Stimulated activated CD4-positive, alpha-beta T cell treated with anti-CD3 and anti-CD28 coated beads, Interleukin-1b, Interleukin-23, amount 100 ng/mL, for 48 hours (primary cell): Measurements from ENCODE around the gene MAN1B1.
"Not testable (repeated sequence)": the region's sequence is repeated elsewhere in the genome, so short reads cannot be mapped to it uniquely, and the experiment has no call there.

Experiments
- DNase-seq: peaks from one replicate; pipeline ENCODE4 v3.0.0-alpha.2; 2020

MAN1B1 gene

DNA sequence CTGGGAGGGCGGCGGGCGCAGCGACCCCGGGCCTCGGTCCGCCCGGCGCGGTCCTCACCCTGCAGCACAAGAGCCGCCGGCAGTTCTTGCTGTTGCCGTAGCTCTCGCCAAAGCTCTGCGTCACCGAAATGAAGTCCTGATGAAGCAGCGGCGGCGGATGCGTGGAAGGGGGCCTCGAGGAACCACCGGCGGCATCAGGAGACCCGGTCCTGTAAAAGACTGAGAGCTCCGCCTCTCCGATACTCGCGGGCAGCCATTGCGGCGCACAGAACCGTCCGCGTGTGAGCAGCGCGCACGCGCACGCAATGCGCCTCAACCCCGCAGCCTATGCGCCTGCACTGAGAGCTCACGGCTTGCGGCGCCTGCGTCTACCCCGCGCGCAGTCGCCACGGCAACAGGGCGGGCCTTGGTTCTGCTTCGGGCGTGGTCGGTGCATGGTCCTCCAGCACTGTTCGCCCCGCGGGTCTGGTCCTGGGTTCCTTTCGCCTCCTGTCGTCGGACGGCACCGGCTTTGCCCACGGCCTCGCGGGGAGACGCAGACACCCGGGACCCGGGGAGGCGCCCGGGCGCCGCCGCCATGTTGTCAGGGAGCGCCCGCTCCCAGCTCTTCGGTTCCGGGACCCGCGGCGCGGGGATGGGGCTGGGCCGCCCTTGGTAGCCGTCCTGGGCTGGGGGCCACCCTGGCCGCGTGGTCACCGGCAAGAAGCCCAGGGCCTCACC lies 42.8 kb downstream of the MAN1B1 start:
- peak; percentile 91 for DNase-seq

DNA sequence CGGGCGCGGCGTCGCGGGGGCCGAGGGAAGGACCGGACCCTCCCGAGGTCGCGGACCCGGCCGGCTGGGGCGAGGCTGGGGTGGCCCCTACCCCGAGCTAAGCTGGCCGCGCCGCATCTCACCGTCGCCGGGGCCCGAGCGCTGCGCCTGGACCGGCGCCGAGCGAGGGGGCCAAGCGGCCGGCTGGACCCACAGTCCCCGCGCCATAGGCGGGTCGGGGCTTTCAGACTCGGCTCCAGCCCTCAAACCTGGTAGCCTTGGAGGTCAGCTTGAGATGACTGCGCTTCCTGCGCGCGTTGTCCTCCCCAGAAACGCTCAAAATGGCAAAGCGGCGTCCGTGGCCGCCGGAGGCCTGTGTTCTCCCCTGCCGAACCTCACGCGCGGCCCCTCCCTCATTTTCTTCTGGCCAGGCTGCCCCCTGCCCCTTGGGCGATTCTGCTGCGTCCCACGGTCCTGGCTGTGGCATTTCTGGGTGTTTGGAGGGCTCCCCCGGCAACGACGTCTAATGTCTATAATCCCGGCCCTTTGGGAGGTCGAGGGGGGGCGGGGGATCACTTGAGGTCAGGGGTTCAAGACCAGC lies 43.5 kb downstream of the MAN1B1 start:
- DNase-seq = no peak

DNA sequence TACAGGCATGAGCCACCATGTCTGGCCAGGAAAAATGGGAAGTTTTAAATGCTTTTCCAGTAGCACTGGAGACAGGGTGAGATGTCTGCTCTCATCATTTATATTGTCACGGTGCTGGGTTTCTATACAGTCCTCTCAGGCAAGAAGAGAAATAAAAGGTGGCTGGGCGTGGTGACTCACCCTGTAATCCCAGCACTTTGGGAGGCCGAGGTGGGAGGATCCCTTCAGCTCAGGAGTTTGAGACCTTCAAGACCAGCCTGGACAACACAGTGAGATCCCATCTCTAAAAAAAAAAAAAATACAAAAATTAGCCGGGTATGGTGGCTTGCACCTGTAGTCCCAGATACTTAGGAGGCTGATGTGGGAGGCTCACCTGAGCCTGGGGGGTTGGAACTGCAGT lies 47.4 kb downstream of the MAN1B1 start:
- DNase-seq = no peak

DNA sequence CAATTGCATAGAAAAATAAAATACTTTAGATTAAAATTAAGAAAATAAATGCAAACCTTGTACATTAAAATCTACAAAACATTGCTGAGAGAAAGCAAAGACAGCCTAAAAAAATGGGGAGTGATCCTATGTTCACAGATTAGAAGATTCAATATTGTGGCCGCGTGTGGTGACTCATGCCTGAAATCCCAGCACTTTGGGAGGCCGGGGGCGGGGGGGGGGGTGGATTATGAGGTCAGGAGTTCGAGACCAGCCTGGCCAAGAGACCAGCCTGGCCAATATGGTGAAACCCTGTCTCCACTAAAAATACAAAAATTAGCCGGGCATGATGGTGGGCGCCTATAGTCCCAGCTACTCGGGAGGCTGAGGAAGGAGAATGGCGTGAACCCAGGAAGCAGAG lies 48.4 kb downstream of the MAN1B1 start:
- DNase-seq = not testable (repeated sequence)

DNA sequence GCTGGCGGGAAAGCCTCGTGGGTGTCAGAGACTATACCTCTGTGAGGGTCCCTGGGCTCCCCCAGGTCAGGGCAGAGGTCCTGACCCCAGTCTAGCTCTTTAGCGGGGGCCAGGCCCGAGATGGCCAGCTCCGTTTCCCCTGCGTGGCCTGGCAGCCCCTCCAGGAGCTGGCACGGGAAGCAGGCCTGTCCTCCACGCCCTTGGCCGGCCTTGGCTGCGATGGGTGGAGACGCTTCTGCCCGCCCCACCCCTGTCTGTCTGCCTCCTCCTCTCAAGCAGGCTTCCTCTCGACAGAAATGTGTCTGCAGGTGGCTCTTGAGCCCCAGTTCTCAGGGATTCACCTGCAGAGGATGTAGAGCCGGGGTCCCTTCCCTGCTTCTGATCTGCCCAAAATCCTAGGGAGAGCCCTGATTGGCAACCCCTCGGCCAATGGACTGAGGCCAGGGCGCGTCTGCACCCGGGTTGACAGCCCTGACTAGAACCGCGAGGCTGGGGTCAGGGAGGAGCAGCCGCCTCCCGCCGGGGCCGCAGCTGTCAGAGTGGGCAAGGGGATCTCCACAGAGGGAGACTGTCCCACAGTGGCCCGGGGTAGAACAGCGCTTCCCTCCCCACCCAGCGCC lies 49.6 kb downstream of the MAN1B1 start:
- DNase-seq = no peak

DNA sequence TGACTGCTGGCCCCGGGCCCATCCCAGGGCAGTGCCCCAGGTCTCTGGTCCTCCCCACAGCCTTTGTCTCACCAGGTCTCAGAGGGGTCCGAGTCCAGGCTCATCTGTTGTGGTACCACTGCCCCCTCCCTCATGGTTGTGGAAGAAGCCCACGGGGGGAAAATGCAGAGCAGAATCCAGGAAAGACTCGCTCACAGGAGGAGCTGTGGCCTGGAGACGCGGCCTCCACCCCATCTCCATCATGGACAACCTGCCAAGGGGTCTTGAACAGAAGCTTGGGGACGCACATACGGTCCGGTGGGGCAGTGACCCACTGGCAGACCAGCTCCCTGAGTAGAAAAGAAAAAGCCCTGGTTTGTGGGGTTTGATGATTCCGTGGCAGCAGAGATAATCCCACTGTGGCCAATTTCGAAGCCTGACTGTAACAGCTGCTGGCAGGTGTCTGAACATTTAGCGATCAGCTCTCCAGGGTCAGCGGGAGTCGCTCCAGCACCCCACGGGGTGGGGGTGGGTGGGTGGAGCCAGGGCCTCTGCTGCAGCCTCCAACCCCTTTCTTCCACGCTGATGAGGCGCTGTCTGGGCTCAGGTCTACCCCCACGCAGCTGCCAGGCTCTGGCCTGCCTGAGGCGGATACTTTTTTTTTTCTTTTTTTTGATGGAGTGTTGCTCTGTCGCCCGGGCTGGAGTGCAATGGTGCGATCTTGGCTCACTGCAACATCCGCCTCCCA lies 50.3 kb downstream of the MAN1B1 start:
- DNase-seq = no peak

DNA sequence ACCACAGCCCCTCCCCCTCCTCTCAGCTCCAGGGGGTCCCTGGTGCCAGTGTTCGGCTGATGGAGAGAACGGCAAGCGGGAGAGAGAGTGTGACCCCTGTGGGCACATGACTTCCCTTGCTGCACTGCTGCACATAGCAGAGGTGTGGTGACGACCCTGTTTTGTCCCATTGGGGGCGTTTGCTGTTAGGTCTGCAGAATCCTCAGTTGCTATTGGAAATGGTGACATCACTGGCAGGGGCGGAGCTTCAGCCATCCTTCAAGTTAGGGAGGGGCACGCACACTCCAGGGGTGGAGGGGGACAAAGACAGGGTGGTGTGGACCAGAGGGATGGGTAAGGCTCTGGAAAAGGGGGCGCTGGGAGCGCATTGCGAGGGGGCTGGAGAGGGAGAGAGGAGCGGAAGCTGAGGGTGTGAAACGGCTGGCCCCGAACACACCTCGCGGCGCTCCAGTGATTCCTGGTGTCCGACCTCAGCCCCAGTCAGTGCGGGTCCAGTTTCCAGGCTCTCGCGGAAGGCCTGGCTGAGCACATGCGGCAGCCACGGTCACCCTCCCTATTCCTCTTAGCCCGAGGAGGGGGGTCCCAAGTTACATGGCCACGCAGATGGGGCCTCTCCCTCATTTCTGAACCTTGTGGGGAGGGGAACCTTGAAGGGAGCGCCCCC lies 51.4 kb downstream of the MAN1B1 start:
- no peak for DNase-seq

DNA sequence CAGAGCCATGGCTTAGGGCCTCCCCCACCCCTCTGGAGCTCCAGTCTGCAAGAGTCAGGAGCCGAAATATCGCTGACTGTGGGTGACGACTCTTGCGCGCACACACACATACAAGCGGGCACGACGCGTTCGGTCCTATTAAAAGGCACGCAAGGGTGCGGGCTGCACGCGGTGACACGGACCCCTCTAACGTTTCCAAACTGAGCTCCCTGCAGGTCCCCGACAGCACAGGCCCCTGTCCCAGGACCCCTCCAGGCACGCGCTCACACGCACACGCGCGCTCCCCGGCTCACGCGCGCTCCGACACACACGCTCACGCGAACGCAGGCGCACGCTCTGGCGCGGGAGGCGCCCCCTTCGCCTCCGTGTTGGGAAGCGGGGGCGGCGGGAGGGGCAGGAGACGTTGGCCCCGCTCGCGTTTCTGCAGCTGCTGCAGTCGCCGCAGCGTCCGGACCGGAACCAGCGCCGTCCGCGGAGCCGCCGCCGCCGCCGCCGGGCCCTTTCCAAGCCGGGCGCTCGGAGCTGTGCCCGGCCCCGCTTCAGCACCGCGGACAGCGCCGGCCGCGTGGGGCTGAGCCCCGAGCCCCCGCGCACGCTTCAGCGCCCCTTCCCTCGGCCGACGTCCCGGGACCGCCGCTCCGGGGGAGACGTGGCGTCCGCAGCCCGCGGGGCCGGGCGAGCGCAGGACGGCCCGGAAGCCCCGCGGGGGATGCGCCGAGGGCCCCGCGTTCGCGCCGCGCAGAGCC lies 52.1 kb downstream of the MAN1B1 start, which contains the start of gene GRIN1:
TSS of gene GRIN1 (plus strand) at position 433 of the 746 bp plus-strand sequence. CDS start 333 bp downstream, outside the sequence.
- no peak for DNase-seq

DNA sequence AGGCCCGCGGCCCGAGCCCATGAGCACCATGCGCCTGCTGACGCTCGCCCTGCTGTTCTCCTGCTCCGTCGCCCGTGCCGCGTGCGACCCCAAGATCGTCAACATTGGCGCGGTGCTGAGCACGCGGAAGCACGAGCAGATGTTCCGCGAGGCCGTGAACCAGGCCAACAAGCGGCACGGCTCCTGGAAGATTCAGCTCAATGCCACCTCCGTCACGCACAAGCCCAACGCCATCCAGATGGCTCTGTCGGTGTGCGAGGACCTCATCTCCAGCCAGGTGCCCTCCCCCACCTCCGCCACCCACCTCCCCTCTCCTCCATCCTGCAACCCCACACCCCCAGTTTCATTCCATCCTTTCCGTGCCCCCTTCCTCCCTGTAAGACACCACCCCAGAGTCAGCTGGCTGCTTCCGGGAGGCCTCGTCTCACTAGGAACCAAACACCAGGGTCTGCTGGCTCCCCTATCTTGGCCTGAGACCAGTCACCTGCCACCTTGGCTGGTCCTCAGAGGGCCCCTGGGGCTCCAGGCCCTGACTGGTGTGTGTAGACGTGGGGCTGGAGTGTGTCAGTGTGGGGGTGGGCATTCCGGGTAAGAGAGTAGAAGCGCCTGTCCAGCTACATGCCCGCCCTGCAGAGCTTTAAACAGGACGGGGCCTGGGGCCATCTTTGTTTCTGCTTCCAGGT lies 52.8 kb downstream of the MAN1B1 start:
- DNase-seq = no peak

DNA sequence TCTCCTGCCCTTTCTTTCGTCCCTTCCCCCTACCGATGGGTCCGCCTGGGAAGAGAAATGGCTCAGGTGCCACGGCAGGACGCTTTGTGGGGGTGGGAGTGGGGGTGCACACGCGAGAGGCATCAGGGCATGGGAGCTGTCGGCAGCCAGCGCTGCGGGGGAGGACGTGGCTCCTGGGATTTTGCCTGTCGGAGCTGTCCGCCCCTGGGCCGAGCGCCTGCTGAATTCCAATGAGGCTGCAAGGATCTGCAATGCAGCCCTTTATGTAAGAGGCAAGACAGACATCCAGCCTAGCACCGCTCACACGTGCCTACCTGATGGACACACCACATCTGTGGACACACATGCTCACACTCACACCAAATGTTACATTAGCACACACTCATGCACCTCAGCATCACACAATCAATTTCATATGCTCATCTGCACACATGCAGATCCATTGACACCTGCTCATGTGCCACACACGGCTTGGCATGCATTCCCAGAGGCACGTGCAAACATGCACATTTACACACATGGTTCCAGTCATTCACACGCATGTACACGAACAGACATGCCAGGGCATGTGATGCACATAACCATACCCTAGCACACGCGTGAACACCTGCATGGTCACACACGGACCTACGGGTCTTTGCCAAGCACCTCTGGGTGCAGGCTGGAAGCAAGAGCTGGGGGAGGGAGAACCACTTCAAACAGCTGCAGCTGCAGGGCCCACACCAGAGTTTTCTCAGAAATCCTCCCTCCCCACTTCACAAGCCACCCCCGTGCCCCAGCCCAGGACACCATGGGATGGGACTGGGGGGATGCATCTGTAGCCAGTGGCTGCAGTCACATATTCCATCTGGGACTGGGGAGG lies 53.6 kb downstream of the MAN1B1 start:
- no peak for DNase-seq

DNA sequence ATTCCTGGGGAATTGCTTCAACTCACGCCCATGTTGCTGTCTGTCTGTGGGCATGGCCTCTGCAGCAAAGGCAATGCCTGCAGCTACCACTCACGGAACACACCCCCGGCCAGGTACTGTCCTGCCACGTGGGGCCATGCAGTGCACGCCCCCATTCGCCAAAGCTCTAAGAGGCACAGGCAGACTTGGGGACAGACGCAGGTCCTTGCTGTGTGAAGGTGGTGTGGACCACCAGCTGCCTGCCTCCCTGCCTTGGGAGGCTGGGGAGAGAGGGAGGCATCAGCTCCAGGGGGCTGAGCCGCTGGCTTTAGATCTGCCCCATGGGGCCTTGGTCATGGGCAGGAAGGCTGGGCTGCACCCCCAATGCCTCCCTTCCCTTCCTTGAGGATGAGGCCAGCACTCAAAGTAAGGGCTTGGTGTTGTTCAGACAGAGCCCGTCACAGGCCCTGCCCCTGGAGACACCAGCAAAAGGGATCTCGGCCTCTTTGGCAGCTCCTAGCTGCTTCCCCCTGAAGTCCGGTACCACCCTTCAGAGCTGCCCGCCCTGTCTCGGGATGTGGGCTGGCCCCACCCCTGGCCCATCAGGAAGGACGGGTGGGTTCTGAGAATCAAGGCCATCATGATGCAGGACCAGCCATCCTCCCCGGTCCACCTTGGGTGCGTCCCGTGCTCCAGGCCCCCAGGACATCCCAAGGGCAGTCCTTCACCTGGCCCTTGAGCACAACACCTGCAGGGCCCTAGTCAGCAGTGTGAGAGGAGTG lies 54.4 kb downstream of the MAN1B1 start:
- DNase-seq = no peak

DNA sequence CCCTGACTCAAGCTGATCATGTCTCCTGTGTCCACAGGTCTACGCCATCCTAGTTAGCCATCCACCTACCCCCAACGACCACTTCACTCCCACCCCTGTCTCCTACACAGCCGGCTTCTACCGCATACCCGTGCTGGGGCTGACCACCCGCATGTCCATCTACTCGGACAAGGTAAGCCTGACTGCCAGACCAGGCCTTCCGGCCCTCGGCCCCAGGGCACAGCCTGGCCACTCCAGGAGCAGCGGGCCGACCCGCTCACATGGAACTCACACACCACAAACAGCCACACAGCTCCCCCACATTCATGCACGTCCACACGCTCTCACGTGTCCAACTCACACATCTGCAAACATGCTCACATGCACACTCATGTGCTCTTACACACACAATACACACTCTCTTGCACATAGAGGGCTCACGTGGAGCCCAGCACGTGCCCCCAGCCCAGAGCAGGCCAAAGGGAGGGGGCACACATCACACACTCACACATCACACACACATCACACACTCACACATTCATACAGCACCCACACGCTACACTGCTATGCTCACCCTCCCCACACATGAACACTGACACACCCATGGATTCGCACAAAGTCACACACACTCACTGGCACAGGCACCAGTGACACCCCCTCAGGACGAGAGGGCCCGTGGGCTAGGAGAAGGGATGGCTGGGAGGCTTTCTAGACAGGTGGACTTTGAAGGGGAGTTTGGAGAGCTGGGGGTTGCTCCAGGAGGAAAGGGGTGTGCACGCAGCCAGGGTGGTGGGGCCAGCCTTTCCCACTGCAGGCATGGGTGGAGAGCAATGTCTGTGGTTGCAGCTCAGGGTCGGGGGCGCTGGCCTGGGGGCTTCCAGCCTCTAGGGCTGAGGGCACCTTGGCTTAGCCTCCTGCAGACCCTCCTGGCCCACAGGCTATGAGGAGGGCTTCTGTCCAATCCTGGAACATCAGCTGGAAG lies 55.5 kb downstream of the MAN1B1 start:
- DNase-seq = no peak

DNA sequence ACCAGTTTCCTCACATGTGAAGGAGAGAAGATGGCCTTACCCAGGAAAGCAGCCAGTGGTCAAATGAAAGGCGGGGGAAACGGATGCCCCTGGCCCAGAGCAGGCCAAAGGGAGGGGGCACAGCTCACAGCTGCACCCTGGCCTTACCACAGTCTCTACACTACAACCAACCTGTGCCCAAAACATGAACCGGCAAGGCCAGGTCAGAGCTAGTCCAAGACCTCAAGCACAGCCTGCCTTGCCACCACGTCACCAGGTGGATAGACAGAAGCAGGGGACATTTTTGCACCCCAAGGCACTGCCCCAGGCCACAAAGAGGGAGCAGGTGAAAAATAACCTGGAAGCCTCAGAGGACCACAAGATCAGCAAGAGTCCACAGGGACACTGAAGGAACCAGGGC lies 56.7 kb downstream of the MAN1B1 start:
- no peak for DNase-seq

DNA sequence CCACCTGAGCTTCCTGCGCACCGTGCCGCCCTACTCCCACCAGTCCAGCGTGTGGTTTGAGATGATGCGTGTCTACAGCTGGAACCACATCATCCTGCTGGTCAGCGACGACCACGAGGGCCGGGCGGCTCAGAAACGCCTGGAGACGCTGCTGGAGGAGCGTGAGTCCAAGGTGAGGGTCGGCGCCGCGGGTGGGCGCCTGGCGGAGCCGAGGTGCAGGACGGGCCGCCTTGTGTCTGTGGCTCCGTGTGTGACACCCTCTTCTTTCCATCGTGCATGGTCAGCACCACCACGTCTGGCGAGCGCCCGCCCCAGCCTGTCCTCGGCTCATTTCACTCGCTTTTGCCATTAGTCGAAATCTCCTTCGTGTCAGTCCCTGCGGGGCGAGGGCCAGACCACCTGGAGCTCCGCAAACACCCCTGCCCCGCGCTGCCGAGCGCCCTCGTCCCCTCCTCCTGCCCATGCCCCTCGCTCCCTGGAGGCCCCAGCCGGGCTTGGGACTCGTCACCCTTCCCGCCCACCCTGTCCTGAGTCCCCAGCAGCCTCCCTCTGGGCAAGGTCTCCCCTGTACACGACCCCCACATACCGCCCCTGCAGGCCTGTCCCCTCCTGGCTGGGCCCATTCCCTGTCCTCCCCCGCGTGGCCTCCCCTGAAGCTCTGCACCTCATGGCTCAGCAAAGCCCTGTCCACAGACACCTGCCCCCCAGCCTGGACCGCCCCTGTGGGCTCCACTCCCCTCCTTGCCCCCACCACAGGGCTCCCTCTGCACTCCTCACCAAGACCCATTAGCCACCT lies 59.1 kb downstream of the MAN1B1 start:
- DNase-seq = no peak

DNA sequence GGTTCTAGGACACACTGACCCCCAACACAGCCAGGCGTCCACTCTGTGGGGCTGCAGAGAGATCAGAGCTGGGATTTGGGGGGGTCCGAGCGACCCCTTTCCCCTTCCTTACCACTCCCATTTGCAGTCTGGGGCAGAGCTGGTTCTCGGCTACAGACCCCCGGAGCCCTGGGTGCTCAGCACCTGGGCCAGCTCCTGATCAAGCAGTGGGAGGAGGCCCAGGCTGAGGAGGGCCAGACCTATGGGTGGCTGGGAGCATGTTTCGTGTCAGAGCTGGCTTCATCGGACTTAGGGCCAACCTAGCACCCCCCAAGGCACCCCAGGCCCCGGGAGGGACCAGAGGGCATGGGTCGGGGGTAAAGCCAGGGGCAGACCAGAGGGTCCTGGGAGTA lies 59.7 kb downstream of the MAN1B1 start:
- no peak for DNase-seq

DNA sequence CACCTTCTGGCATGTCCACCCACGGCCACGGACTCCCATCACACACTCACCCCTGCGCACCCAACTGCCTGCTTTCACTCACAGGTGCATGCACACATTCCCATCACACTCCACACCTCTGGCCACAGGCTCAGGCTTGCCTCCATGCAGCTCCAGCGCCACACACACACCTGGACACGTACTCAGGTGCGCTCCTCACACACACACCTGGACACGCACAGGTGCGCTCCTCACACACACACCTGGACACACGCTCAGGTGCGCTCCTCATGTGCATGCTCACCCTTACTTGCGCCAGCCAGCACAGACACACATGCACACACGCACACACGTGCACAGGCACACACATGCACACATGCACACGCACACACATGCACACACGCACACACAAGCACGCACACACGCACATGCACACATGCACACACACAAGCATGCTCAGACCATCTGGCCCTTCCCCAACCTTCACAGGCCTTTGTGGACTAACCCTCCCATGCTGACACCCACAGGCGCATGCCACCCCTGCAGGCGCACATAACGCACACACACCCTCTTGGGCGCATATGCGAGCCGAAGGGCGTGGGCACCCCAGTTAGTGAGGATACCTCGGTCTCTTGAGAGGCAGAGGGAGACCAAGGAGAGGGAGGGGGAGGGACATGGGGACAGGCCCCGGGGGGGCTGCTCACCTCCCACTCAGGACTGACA lies 60.5 kb downstream of the MAN1B1 start:
- DNase-seq = no peak

DNA sequence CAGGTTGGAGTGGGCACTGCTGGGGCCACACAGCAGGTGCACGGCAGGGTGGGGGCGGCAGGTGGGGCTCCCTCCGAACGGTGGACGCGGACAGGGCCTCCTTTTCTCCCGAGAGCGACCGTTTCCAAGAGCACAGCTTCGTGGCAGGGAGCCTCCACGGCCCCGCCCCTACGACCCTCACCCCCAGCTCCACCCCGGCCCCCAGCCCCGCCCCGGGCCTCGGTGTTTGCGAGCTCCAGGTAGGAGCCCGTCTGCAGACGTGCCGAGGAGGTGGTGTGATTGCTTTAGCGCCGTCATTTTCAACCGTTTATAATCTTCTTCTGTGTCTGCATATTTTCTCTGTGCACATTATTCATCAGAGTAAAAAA lies 61.0 kb downstream of the MAN1B1 start:
- no peak for DNase-seq
